Measurements from ENCODE around the gene TFF1.

The TFF1 gene

DNA sequence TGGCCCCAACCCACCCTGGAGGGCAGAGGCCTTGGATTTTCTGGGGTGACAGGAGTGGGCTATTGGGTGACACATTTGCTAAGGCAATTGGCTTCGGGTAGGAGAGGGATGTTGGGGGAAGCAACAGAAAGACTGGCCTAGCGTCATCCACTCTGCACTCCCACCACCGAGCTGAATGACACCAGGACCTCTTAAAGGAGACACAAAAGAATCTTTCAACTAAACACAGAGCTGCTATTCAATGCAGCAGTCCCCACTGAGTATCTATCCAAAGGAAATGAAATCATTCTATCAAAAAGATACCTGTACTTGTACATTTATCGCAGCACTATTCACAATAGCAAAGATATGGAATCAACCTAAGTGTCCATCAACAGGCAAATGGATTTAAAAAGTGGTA lies 21.7 kb downstream of the TFF1 start:
- TF ChIP-seq GATA1 (IDR thresholded peaks at IDR 0.05; ENCODE audit: low read depth, low read length) (no peak), POLR2A (IDR thresholded peaks at IDR 0.05; ENCODE audit: low read length) (no peak)
- no peak for DNase-seq

DNA sequence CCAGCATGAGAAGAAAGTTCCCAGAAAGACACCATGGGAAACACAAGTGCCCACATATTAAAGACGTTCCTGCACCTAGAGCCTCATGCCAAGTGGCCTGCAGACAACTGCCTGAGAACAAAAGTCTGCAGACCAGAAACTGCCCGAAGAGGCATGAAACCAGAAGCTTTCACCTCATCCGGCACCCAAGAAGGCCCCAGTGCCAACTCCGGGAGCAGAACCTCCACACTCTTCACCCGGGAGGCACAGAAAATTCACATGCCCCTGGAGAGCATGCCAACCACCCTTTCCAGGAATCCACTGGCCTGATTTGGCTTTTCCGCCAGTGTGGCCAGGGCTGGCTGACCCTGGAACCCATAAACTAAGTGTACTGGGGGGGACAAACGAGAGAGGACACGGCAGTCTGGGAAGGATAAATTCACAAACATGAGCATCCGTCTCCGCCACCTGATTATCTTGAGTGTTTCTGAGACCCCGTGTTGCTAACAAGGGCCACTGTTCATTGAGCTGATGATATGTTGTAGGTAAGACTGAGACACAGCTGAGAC lies 22.3 kb downstream of the TFF1 start:
- no peak for TF ChIP-seq POLR2A (IDR thresholded peaks at IDR 0.05; ENCODE audit: low read length)
- no peak for TF ChIP-seq GATA1 (IDR thresholded peaks at IDR 0.05; ENCODE audit: low read depth, low read length)
- DNase-seq: no peak

GRCh38 chr21:42343556-42343955 lies 22.8 kb downstream of the TFF1 start:
- no peak for TF ChIP-seq POLR2A (IDR thresholded peaks at IDR 0.05; ENCODE audit: low read length)
- TF ChIP-seq GATA1 (IDR thresholded peaks at IDR 0.05; ENCODE audit: low read depth, low read length): no peak
- DNase-seq: no peak

DNA sequence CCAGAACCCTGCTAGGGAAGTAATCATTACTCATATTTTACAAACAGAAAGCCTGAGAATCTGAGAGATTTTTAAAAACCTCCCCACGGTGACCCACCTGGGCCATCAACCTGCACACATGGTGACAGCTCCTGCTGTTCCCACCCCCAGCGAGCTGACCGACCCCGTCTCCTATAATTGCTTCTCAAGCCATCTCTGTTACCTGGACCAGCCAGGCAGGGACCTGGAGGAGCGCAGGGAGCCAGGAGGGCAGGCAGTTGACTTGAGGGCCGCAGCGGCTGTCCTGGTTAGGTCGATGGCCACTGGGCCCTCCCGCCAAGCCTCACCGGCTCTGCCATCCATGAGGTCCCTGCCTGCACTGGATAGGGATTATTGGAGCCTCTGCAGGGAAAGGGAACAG lies 23.2 kb downstream of the TFF1 start:
- TF ChIP-seq POLR2A (IDR thresholded peaks at IDR 0.05; ENCODE audit: low read length) (no peak), GATA1 (IDR thresholded peaks at IDR 0.05; ENCODE audit: low read depth, low read length) (no peak)
- no peak for DNase-seq

DNA sequence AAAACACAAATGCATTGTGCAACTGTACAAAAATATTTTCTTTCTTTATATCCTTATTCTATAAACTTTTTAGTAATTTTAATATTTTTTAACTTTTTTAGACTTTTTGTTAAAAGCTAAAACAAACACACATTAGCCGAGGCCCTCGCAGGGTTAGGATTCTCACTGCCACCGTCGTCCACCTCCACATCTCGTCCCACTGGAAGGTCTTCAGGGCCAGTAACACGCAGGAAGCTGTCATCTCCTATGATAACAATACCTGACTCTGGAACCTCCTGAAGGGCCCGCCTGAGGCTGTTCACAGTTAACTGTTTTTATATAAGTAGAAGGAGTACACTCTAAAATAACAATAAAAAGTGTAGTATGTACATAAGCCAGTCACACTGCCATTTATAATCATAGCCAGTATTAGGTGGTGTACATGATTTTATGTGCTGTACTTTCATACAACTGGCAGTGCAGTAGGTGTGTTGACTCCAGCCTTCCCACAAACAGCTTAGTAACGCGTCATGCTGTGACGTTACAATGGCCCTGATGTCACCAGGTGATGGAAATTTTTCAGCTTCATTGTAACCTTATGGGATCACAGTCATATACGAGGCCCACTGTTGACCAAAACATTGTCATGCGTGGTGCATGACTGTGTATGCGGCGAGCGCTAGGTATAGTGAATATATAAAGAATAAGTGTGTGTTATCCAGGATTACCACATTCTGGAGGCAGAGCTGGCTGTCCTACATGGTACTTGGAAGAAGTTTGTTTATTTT lies 24.4 kb downstream of the TFF1 start:
- DNase-seq: no peak
- no peak for TF ChIP-seq POLR2A (IDR thresholded peaks at IDR 0.05; ENCODE audit: low read length)
- TF ChIP-seq GATA1 (IDR thresholded peaks at IDR 0.05; ENCODE audit: low read depth, low read length): no peak

GRCh38 chr21:42340187-42341050 lies 25.9 kb downstream of the TFF1 start:
- DNase-seq: no peak
- TF ChIP-seq POLR2A (IDR thresholded peaks at IDR 0.05; ENCODE audit: low read length) (no peak), GATA1 (IDR thresholded peaks at IDR 0.05; ENCODE audit: low read depth, low read length) (no peak)

GRCh38 chr21:42338729-42339715 lies 27.3 kb downstream of the TFF1 start:
- no peak for DNase-seq
- no peak for TF ChIP-seq POLR2A (IDR thresholded peaks at IDR 0.05; ENCODE audit: low read length)
- TF ChIP-seq GATA1 (IDR thresholded peaks at IDR 0.05; ENCODE audit: low read depth, low read length): no peak

DNA sequence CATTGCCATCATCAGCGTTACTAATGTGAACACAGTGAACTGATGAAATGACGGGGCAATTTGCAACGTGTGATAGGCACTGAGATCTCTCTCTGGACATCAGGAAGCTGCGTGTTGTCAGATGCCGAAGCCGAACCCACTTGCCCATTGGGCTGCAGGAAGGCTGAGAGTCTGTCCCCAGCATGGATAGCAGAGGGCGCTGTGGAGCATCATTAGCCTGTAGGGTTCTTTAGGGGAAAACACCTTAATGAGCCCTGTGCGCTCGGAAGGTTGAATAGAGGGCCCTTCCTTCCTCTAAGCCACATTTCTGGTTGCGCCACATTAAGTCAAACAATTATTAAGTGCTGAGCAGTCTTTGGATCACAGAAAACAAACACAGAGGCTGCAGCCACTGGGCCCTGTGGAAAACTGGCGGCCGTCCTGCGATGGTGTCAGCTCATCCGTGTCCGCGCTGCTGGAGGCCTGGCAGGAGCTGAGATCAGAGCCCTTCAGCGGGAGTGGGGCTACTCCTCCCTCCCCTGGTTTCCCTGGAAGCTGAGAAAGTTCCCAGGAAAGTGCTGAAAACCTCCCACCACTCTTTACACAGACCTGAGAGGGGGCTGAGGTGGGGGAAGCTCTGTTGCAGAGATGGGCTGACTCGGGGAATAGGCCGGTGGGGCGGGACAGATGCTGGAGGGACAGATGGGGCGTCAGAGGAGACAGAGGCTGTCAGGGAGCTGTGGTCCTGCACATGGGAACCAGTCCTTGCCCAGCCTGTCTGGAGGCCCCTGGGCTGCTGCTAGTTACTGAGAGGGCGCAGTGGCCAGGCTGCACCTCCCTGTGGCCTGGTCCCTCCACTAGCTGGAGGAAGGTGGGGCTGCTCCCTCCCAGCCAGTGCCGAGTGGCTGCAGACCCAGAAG lies 28.3 kb downstream of the TFF1 start:
- TF ChIP-seq POLR2A (IDR thresholded peaks at IDR 0.05; ENCODE audit: low read length) (no peak), GATA1 (IDR thresholded peaks at IDR 0.05; ENCODE audit: low read depth, low read length) (no peak)
- peak; percentile 52 to 73 for DNase-seq

- TF ChIP-seq GATA1 (IDR thresholded peaks at IDR 0.05; ENCODE audit: low read depth, low read length) (no peak), POLR2A (IDR thresholded peaks at IDR 0.05; ENCODE audit: low read length) (no peak)
- DNase-seq: no peak
Measured at GRCh38 chr21:42337276-42337675, 29.1 kb downstream of the TFF1 start.

DNA sequence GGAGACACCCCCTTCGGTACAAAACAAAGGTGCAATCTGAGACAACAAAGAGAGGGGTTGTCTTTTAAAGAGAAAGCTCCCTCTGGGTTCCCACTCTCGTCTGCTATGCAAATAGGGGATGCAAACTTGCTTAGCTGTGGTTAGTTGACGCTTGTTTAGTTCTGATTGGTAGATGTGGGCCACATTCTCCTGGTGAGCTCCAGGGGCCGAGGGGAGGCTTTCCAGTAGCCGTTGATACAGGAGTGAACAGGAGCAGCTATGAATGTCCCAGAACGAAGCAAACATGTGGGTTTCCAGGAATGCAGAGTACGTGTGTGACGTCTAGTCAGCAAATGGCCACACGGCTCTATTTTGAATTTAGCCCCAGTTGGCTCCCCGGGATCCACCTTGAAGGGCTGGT lies 30.3 kb downstream of the TFF1 start:
- no peak for TF ChIP-seq GATA1 (IDR thresholded peaks at IDR 0.05; ENCODE audit: low read depth, low read length)

DNA sequence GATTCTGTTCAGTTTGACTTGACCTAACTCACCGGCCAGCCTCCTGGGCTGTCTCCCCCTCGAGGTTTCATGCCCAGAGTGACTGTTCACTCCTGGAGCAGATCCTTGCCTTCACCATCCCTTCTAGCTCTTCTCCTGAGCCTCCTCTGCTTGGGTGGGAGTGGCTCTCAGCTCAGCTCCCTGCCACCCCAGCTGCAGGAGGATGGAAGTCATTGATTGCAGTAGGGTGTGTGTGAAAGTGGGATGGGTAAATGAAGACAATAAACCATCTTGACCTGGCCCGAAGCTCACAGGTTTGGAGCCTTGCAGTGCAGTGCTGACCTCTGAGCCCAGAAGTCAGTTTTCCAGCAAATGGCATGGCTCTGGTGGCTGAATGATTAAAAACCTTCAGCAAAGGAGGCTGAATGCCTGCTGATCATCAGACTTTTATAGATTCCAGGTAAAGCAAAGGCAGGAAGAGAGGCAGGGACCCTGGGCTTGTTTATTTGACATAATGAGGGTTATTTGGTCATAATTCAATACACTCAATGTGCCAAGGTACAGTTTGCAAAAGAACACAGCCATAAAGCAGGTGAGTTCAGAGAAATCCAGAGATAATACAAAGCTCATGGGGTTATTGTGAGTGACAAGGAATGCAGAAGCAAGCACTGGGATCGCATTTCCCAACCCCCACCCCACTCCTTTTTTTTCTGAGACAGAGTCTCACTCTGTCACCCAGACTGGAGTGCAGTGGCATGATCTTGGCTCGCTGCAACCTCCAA lies 33.6 kb downstream of the TFF1 start:
- DNase-seq: no peak
- no peak for TF ChIP-seq POLR2A (IDR thresholded peaks at IDR 0.05; ENCODE audit: low read length)
- TF ChIP-seq GATA1 (IDR thresholded peaks at IDR 0.05; ENCODE audit: low read depth, low read length): no peak

More for the DNA sequence above, 30.3 kb downstream of the TFF1 start:
- no peak for DNase-seq

GRCh38 chr21:42331660-42332059 lies 34.7 kb downstream of the TFF1 start:
- DNase-seq: no peak
- no peak for TF ChIP-seq POLR2A (IDR thresholded peaks at IDR 0.05; ENCODE audit: low read length)
- TF ChIP-seq GATA1 (IDR thresholded peaks at IDR 0.05; ENCODE audit: low read depth, low read length): no peak

Measured in erythroblast (primary cell).